ENCODE measurements around the gene DMPK.

DMPK gene

GRCh38 chr19:45782162-45782691 lies at the start of gene DMPK:
Gene DMPK, minus strand, starts transcription at chr19:45782490. Its CDS starts 138 bp downstream, at chr19:45782352.
- no peak for DNase-seq

- DNase-seq, result no peak
Measured at GRCh38 chr19:45828945-45829344, 46.7 kb upstream of the DMPK start.

- no peak for DNase-seq
Measured at GRCh38 chr19:45828523-45828922, 46.2 kb upstream of the DMPK start.

GRCh38 chr19:45827459-45828093 lies 45.3 kb upstream of the DMPK start:
- DNase-seq, result no peak

- DNase-seq, result no peak
Measured at GRCh38 chr19:45826934-45827333, 44.6 kb upstream of the DMPK start.

GRCh38 chr19:45825917-45826893 lies 43.9 kb upstream of the DMPK start:
- DNase-seq, result no peak

- DNase-seq, result no peak
Measured at GRCh38 chr19:45825263-45825605, 42.9 kb upstream of the DMPK start.

- DNase-seq, result no peak
Measured at GRCh38 chr19:45824531-45825262, 42.4 kb upstream of the DMPK start.

GRCh38 chr19:45824041-45824471 lies 41.8 kb upstream of the DMPK start:
- no peak for DNase-seq

- DNase-seq, result no peak
Measured at GRCh38 chr19:45823182-45823581, 40.9 kb upstream of the DMPK start.

- DNase-seq, result no peak
Measured at GRCh38 chr19:45822716-45823115, 40.4 kb upstream of the DMPK start.

GRCh38 chr19:45821570-45821969 lies 39.3 kb upstream of the DMPK start:
- no peak for DNase-seq

GRCh38 chr19:45821103-45821521 lies 38.8 kb upstream of the DMPK start:
- DNase-seq, result no peak

GRCh38 chr19:45820413-45821102 lies 38.3 kb upstream of the DMPK start:
- no peak for DNase-seq

- DNase-seq, result no peak
Measured at GRCh38 chr19:45819769-45820168, 37.5 kb upstream of the DMPK start.

- DNase-seq, result no peak
Measured at GRCh38 chr19:45817725-45818301, 35.5 kb upstream of the DMPK start.

GRCh38 chr19:45817010-45817724 lies 34.9 kb upstream of the DMPK start:
- peak; percentile 97 for DNase-seq

- DNase-seq, result no peak
Measured at GRCh38 chr19:45816236-45817009, 34.1 kb upstream of the DMPK start.

GRCh38 chr19:45815481-45816216 lies 33.4 kb upstream of the DMPK start:
- no peak for DNase-seq
